Loucy (cell line): ENCODE measurements around the gene ACBD3.

Experiments
- H2AFZ ChIP-seq: fragments of 200-600 bp; sonication (generic); 2 replicates; pipeline ENCODE4 v1.6.0; 2016; ENCODE audit warnings: antibody characterized with exemption, mild to moderate bottlenecking, low read length, moderate library complexity
- H3F3A ChIP-seq: fragments of 200-600 bp; 2 replicates; pipeline ENCODE4 v1.6.0; 2016; ENCODE audit warnings: antibody characterized with exemption, low read depth, mild to moderate bottlenecking
- H3K27me3 ChIP-seq: fragments of 200-600 bp; sonication (generic); 2 replicates; pipeline ENCODE4 v1.6.1; 2014; ENCODE audit warnings: low read length, mild to moderate bottlenecking; ENCODE audit not compliant: insufficient read depth, poor library complexity, severe bottlenecking
- H3K36me3 ChIP-seq: fragments of 200-600 bp; sonication (generic); 2 replicates; pipeline ENCODE4 v1.6.1; 2016; ENCODE audit warnings: low read length; ENCODE audit not compliant: insufficient read depth
- H3K4me1 ChIP-seq: fragments of 200-600 bp; sonication (generic); 2 replicates; pipeline ENCODE4 v1.5.1; 2014; ENCODE audit warnings: low read length, mild to moderate bottlenecking; ENCODE audit not compliant: insufficient read depth, poor library complexity, severe bottlenecking
- H3K4me2 ChIP-seq: fragments of 200-600 bp; sonication (generic); 2 replicates; pipeline ENCODE4 v1.6.0; 2014; ENCODE audit warnings: antibody characterized with exemption, low read length, low read depth, mild to moderate bottlenecking; ENCODE audit not compliant: poor library complexity, severe bottlenecking
- H3K4me3 ChIP-seq: fragments of 200-600 bp; sonication (generic); 2 replicates; pipeline ENCODE4 v1.5.1; 2014; ENCODE audit warnings: low read length, mild to moderate bottlenecking, mixed read lengths; ENCODE audit not compliant: poor library complexity, severe bottlenecking
- H3K79me2 ChIP-seq: fragments of 200-600 bp; sonication (generic); 2 replicates; pipeline ENCODE4 v1.6.1; 2014; ENCODE audit warnings: low read length; ENCODE audit not compliant: insufficient read depth
- H3K9ac ChIP-seq: fragments of 200-600 bp; sonication (generic); 2 replicates; pipeline ENCODE4 v1.6.0; 2014; ENCODE audit warnings: mild to moderate bottlenecking, low read depth, low read length, moderate library complexity; ENCODE audit not compliant: poor library complexity, severe bottlenecking
- H3K9me2 ChIP-seq: fragments of 200-600 bp; sonication (generic); replicated peaks from 2 replicates; pipeline ENCODE4 v1.6.1; 2016; ENCODE audit warnings: low read depth, low read length, mixed read lengths
- H3K9me3 ChIP-seq: fragments of 200-600 bp; sonication (generic); 2 replicates; pipeline ENCODE4 v1.6.1; 2014; ENCODE audit warnings: mild to moderate bottlenecking, antibody characterized with exemption, low read length, low read depth; ENCODE audit not compliant: insufficient read depth
- H4K20me1 ChIP-seq: fragments of 200-600 bp; sonication (generic); 2 replicates; pipeline ENCODE4 v1.6.0; 2014; ENCODE audit warnings: antibody characterized with exemption, low read length, mild to moderate bottlenecking; ENCODE audit not compliant: insufficient read depth, poor library complexity, severe bottlenecking
- CTCF ChIP-seq: fragments of 200-600 bp; sonication (generic); conservative IDR thresholded peaks from 2 replicates; pipeline ENCODE4 v1.5.1; 2014; ENCODE audit warnings: mild to moderate bottlenecking, antibody characterized with exemption, low read length
- EZH2phosphoT487 ChIP-seq: fragments of 200-600 bp; IDR thresholded peaks from 2 replicates; pipeline ENCODE4 v1.6.1; 2018; ENCODE audit warnings: antibody characterized with exemption, mild to moderate bottlenecking, moderate library complexity, borderline replicate concordance

The ACBD3 gene

GRCh38 chr1:226216056-226216455, 29.5 kb upstream of the ACBD3 start:
- Histone ChIP-seq H3K9me3 (no peaks in the 10 kb centered on the region), H2AFZ (no peak overlapping the region)
- TF ChIP-seq EZH2phosphoT487, result no peak
- TF ChIP-seq CTCF, result no peak

GRCh38 chr1:226215239-226215638, 28.7 kb upstream of the ACBD3 start:
- no peaks in the 10 kb centered on the region for H3K9me2 ChIP-seq
- H3K4me1 ChIP-seq, result no peaks in the 10 kb centered on the region
- no peak overlapping the region for H3K4me3 ChIP-seq
- H3K79me2 ChIP-seq, result no peaks in the 10 kb centered on the region
- TF ChIP-seq EZH2phosphoT487 (no peak), CTCF (no peak)
- no peak overlapping the region for H2AFZ ChIP-seq
- H3K4me2 ChIP-seq, result no peak overlapping the region
- H3K27me3 ChIP-seq, result no peaks in the 10 kb centered on the region
- H3K36me3 ChIP-seq, result no peaks in the 10 kb centered on the region
- no peaks in the 10 kb centered on the region for H3F3A ChIP-seq
- no peaks in the 10 kb centered on the region for H3K9me3 ChIP-seq
- H3K9ac ChIP-seq, result no peak overlapping the region
- H4K20me1 ChIP-seq, result no peaks in the 10 kb centered on the region

More at GRCh38 chr1:226216056-226216455, 29.5 kb upstream of the ACBD3 start:
- H3F3A ChIP-seq, result no peaks in the 10 kb centered on the region
- H3K36me3 ChIP-seq, result no peaks in the 10 kb centered on the region
- H3K4me3 ChIP-seq, result no peak overlapping the region
- H3K9me2 ChIP-seq, result no peaks in the 10 kb centered on the region
- no peak overlapping the region for H3K4me2 ChIP-seq
- no peaks in the 10 kb centered on the region for H3K79me2 ChIP-seq
- H3K9ac ChIP-seq, result no peak overlapping the region
- H4K20me1 ChIP-seq, result no peaks in the 10 kb centered on the region
- no peaks in the 10 kb centered on the region for H3K4me1 ChIP-seq
- H3K27me3 ChIP-seq, result no peaks in the 10 kb centered on the region

GRCh38 chr1:226212545-226212944, 26.0 kb upstream of the ACBD3 start:
- Histone ChIP-seq H3K9me2 (no peaks in the 10 kb centered on the region), H4K20me1 (no peaks in the 10 kb centered on the region), H3K27me3 (no peaks in the 10 kb centered on the region), H3K9me3 (no peaks in the 10 kb centered on the region), H3K36me3 (no peaks in the 10 kb centered on the region), H3F3A (no peaks in the 10 kb centered on the region), H3K4me3 (no peak overlapping the region), H3K4me2 (no peak overlapping the region), H3K79me2 (no peaks in the 10 kb centered on the region), H2AFZ (no peak overlapping the region; the same call in 1 of the 2 replicates), H3K4me1 (no peaks in the 10 kb centered on the region), H3K9ac (no peak overlapping the region)
- TF ChIP-seq EZH2phosphoT487, result no peak

- no peak overlapping the region for H3K9ac ChIP-seq
- H3K9me2 ChIP-seq, result no peaks in the 10 kb centered on the region
- no peaks in the 10 kb centered on the region for H3K36me3 ChIP-seq
- H3K9me3 ChIP-seq, result no peaks in the 10 kb centered on the region
- no peaks in the 10 kb centered on the region for H3K27me3 ChIP-seq
- no peaks in the 10 kb centered on the region for H4K20me1 ChIP-seq
- no peak overlapping the region for H3K4me3 ChIP-seq
- no peak for TF ChIP-seq EZH2phosphoT487
- no peak for TF ChIP-seq CTCF
- H3F3A ChIP-seq, result no peaks in the 10 kb centered on the region
- no peaks in the 10 kb centered on the region for H3K79me2 ChIP-seq
- no peaks in the 10 kb centered on the region for H3K4me1 ChIP-seq
- no peak overlapping the region for H3K4me2 ChIP-seq
- no peak overlapping the region for H2AFZ ChIP-seq
Measured at GRCh38 chr1:226211181-226211821, 24.8 kb upstream of the ACBD3 start.
